Lower lobe of right lung (tissue), 2 donors: ENCODE measurements around the gene RNLS. TPM values are rescaled to one million over a fixed set of nuclear protein-coding genes. Genes with fewer than 3 reads are reported as not detected.
"Not testable (repeated sequence)": the region's sequence is repeated elsewhere in the genome, so short reads cannot be mapped to it uniquely, and the experiment has no call there.

Experiments used
- ATAC-seq, 2 donors: fragments of 200-7000 bp; cut with Tn5 transposase; one replicate each; pipeline ENCODE4 v1.9.1; 2020 to 2022; ENCODE audit warnings: mild to moderate bottlenecking in 2 of 2, moderate library complexity in 2 of 2
- DNase-seq: peaks from one replicate; pipeline ENCODE4 v3.0.0-alpha.2; 2020
- H3K27ac ChIP-seq: fragments of 200-600 bp; one replicate; pipeline ENCODE4 v1.8.0; 2022
- H3K27me3 ChIP-seq: fragments of 200-600 bp; one replicate; pipeline ENCODE4 v1.8.0; 2022; ENCODE audit warnings: low read depth
- H3K36me3 ChIP-seq: fragments of 200-600 bp; one replicate; pipeline ENCODE4 v1.8.0; 2022; ENCODE audit warnings: mild to moderate bottlenecking
- H3K4me1 ChIP-seq: fragments of 200-600 bp; one replicate; pipeline ENCODE4 v1.8.0; 2022
- H3K4me3 ChIP-seq: fragments of 200-600 bp; one replicate; pipeline ENCODE4 v1.8.0; 2022; ENCODE audit warnings: mild to moderate bottlenecking
- H3K9me3 ChIP-seq: fragments of 200-600 bp; one replicate; pipeline ENCODE4 v1.8.0; 2022
- CTCF ChIP-seq: fragments of 200-600 bp; IDR thresholded peaks from one replicate; pipeline ENCODE4 v1.8.0; 2022; ENCODE audit warnings: antibody characterized with exemption, mild to moderate bottlenecking
- intact Hi-C: fragments of 100-400 bp; cut with DNase I; formaldehyde crosslinking; loops from one replicate; pipeline ENCODE4 v1.11.0; 2022
- total RNA-seq: library from RNA; stranded (reverse); fragmentation: NEBNext Ultra II Directional; extraction: Animal tissue kit (Norgen Biotek cat#: 25700); gene quantifications from one replicate; pipeline ENCODE4 v1.2.1, GENCODE V29; 2021
- donor health status: DM: no; HTN: yes; CAD: no; lungs with severe emphysema.

Gene RNLS
- total RNA-seq, 1 donor from 2014 or later = 9.6 TPM

- intact Hi-C loops = no loop called here
- ATAC-seq (no peak), DNase-seq (no peak)
- Histone ChIP-seq H3K36me3 (no peaks in the 10 kb centered on the region), H3K27me3 (no peaks in the 10 kb centered on the region), H3K4me1 (peaks cover 7% of the 10 kb centered on the region), H3K27ac (no peak overlapping the region), H3K4me3 (no peak overlapping the region), H3K9me3 (no peaks in the 10 kb centered on the region)
- TF ChIP-seq CTCF = no peak
These were observed 302.6 kb downstream of the RNLS start for GRCh38 chr10:88280518-88280917.

GRCh38 chr10:88278912-88279311 lies 304.2 kb downstream of the RNLS start:
- TF ChIP-seq CTCF = no peak
- H3K27me3 ChIP-seq = no peaks in the 10 kb centered on the region
- H3K9me3 ChIP-seq = no peaks in the 10 kb centered on the region
- H3K4me1 ChIP-seq = peaks cover 7% of the 10 kb centered on the region
- H3K27ac ChIP-seq = no peak overlapping the region
- H3K36me3 ChIP-seq = no peaks in the 10 kb centered on the region
- ATAC-seq (peak; percentile 79 to 81), DNase-seq (no peak)
- intact Hi-C loops = no loop called here
- no peak overlapping the region for H3K4me3 ChIP-seq

- DNase-seq, H3K27me3 ChIP-seq, H3K36me3 ChIP-seq, H3K9me3 ChIP-seq, ATAC-seq, H3K27ac ChIP-seq, intact Hi-C loops, H3K4me3 ChIP-seq: not testable (repeated sequence)
- H3K4me1 ChIP-seq = peaks cover 11% of the 10 kb centered on the region
These were observed 306.2 kb downstream of the RNLS start for GRCh38 chr10:88276945-88277344.

GRCh38 chr10:88274286-88274685 lies 308.8 kb downstream of the RNLS start:
- ATAC-seq (no peak), DNase-seq (no peak)
- Histone ChIP-seq H3K36me3 (no peaks in the 10 kb centered on the region), H3K27ac (no peak overlapping the region), H3K9me3 (no peaks in the 10 kb centered on the region), H3K27me3 (no peaks in the 10 kb centered on the region), H3K4me1 (peaks cover 29% of the 10 kb centered on the region), H3K4me3 (no peak overlapping the region)
- TF ChIP-seq CTCF = no peak
- intact Hi-C loops = no loop called here

GRCh38 chr10:88273567-88273966 lies 309.6 kb downstream of the RNLS start:
- intact Hi-C loops = no loop called here
- H3K27me3 ChIP-seq = no peaks in the 10 kb centered on the region
- H3K4me1 ChIP-seq = peaks cover 27% of the 10 kb centered on the region
- TF ChIP-seq CTCF = no peak
- no peak for ATAC-seq
- no peaks in the 10 kb centered on the region for H3K36me3 ChIP-seq
- H3K4me3 ChIP-seq = no peak overlapping the region
- no peaks in the 10 kb centered on the region for H3K9me3 ChIP-seq
- no peak for DNase-seq
- no peak overlapping the region for H3K27ac ChIP-seq

GRCh38 chr10:88271761-88272543 lies 311.2 kb downstream of the RNLS start:
- intact Hi-C loops = no loop called here
- Histone ChIP-seq H3K27me3 (no peaks in the 10 kb centered on the region), H3K9me3 (no peaks in the 10 kb centered on the region), H3K36me3 (no peaks in the 10 kb centered on the region), H3K4me3 (no peak overlapping the region), H3K4me1 (peaks cover 27% of the 10 kb centered on the region), H3K27ac (peak overlapping the region; percentile 40)
- peak; percentile 64 to 70 for ATAC-seq
- TF ChIP-seq CTCF = no peak
- DNase-seq = no peak
